Psoas muscle (tissue), 8 donors: ENCODE measurements around the gene ACACB. TPM values are rescaled to one million over a fixed set of nuclear protein-coding genes. Genes with fewer than 3 reads are reported as not detected.

Experiments
- ATAC-seq, 4 donors: fragments of 200-7000 bp; cut with Tn5 transposase; one replicate each; pipeline ENCODE4 v1.9.1; 2020; ENCODE audit warnings: moderate library complexity in 3 of 4, mild to moderate bottlenecking in 2 of 4
- DNase-seq, 2 donors: peaks; one replicate each; pipeline ENCODE4 v3.0.0-alpha.2; 2020
- H3K27ac ChIP-seq: fragments of 200-600 bp; one replicate; pipeline ENCODE4 v1.8.0; 2022
- H3K27me3 ChIP-seq, 3 donors: fragments of 200-600 bp in 1 of 3; one replicate each; pipeline versions ENCODE4 v1.6.1 to v1.8.0; 2013 to 2022; ENCODE audit warnings: low read length in 2 of 3, mild to moderate bottlenecking in 2 of 3, moderate library complexity in 1 of 3; ENCODE audit not compliant: insufficient read depth in 3 of 3
- H3K36me3 ChIP-seq, 2 donors: fragments of 200-600 bp in 1 of 2; one replicate each; pipeline versions ENCODE4 v1.6.1 to v1.8.0; 2013 to 2022; ENCODE audit warnings: low read depth in 1 of 2, mild to moderate bottlenecking in 1 of 2, moderate library complexity in 1 of 2; ENCODE audit not compliant: insufficient read depth in 1 of 2
- H3K4me1 ChIP-seq: fragments of 200-600 bp; one replicate; pipeline ENCODE4 v1.8.0; 2022
- H3K4me3 ChIP-seq: fragments of 200-600 bp; one replicate; pipeline ENCODE4 v1.8.0; 2022; ENCODE audit warnings: mild to moderate bottlenecking
- H3K9me3 ChIP-seq: fragments of 200-600 bp; one replicate; pipeline ENCODE4 v1.8.0; 2022
- WGBS, 3 donors: extraction: QIAGEN DNeasy Blood & Tissue Kit; methylation state at CpG; one replicate each; pipeline versions ENCODE4 v1.1.6 to v1.1.7; 2013; 5-methylcytosine and 5-hydroxymethylcytosine counted together
- intact Hi-C, 2 donors: fragments of 100-400 bp; cut with DNase I; formaldehyde crosslinking; loops; one replicate each; pipeline versions ENCODE4 v1.11.0 to v1.14.2; 2022
- polyA plus RNA-seq, 3 donors: library from polyadenylated mRNA; stranded (reverse); fragments of 200-250 nt; gene quantifications; one replicate each; pipeline ENCODE4 v1.2.3, GENCODE V29; 2013
- total RNA-seq, 4 donors: library from RNA; stranded (reverse); fragmentation: NEBNext Ultra II Directional in 2 of 4; extraction: Animal tissue kit (Norgen Biotek cat#: 25700) in 2 of 4; gene quantifications; one replicate each; pipeline versions ENCODE4 v1.2.1 to v1.2.4, GENCODE V29; 2021 to 2023
- TF ChIP-seq, protein P1 (sequence below): fragments of 200-600 bp; IDR thresholded peaks from one replicate; pipeline ENCODE4 v1.8.0; 2022; ENCODE audit warnings: antibody characterized with exemption
- donor health status: healthy with polysubstance abuse.
- donor health status: DM: no; HTN: no; CAD: no; lungs with moderate emphysema.
- donor health status: Bipolar disorder and iron deficiency.
- donor health status: healthy.
- donor health status: DM: yes; HTN: yes; CAD: no.
- donor health status: DM: no; HTN: no; CAD: no.
- donor health status: DM: no; HTN: no; CAD: no.
- donor health status: DM: yes; HTN: yes; CAD: no.

ACACB gene
- total and polyA plus RNA-seq, 7 donors, result 27.0 to 503 (median 246) TPM

DNA sequence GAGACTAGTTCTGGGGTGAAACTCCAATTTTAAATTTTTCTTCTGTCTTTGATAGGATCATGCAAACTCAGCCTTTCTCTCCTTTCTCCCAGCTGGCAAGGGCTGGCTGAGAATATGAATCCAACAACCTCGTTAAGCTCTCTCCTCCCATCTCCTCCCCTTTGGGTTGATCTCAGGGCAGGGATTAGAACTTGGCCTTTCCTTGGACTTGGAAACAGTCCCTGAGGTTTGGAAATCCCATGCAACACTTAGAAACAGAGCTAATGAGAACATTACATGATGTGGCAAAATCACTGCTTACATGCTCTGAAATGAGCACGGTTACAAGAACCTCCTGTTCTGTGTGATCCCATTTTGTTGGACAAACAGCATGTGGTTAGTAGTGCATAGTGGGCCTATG, 31.6 kb downstream of the ACACB start:
- H3K27ac ChIP-seq, result peak overlapping the region; percentile 71
- TF ChIP-seq, protein P1, sequence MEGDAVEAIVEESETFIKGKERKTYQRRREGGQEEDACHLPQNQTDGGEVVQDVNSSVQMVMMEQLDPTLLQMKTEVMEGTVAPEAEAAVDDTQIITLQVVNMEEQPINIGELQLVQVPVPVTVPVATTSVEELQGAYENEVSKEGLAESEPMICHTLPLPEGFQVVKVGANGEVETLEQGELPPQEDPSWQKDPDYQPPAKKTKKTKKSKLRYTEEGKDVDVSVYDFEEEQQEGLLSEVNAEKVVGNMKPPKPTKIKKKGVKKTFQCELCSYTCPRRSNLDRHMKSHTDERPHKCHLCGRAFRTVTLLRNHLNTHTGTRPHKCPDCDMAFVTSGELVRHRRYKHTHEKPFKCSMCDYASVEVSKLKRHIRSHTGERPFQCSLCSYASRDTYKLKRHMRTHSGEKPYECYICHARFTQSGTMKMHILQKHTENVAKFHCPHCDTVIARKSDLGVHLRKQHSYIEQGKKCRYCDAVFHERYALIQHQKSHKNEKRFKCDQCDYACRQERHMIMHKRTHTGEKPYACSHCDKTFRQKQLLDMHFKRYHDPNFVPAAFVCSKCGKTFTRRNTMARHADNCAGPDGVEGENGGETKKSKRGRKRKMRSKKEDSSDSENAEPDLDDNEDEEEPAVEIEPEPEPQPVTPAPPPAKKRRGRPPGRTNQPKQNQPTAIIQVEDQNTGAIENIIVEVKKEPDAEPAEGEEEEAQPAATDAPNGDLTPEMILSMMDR, result no peak
- 11 to 25% (median 12%) methylated on average over 2 of the region's 2 CpGs for WGBS, 3 donors
- peaks cover 83% of the 10 kb centered on the region for H3K4me1 ChIP-seq
- no peaks in the 10 kb centered on the region for H3K27me3 ChIP-seq
- no peaks in the 10 kb centered on the region for H3K9me3 ChIP-seq
- intact Hi-C loops, result no loop called here
- peak overlapping the region; percentile 5 for H3K4me3 ChIP-seq
- peaks cover 0 to 15% of the 10 kb centered on the region in 2 donors for H3K36me3 ChIP-seq
- ATAC-seq, result peak; percentile 76 to 87 (median 82)
- DNase-seq, result peak in 1 of 2 donors; percentile 65

DNA sequence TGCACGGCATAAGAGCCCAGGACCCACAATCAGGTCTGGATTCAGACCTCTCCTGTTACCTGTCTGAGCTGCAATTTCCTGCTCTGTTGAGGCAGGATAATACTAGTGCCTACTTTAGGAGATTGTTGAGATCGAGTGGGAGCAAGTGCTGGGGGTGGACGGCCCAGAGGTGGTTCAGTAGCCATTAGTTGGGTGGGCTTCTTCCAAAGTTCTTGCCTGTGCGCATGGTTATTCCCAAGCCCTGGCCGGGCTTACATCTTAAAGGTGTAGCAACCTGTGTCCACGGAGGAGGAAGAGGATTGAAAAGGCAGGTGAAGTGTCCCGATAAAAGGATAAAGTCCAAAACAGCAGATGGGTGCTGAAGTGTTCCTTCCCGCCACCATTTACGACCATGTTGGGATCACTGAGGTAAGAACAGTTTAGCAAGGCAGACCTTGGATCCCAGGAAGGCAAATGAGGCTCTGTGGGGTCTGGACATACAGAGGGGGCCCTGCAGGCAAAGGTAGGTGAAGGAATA, 33.8 kb downstream of the ACACB start:
- Histone ChIP-seq H3K27me3 (no peaks in the 10 kb centered on the region), H3K27ac (peak overlapping the region; percentile 71), H3K9me3 (no peaks in the 10 kb centered on the region), H3K4me3 (no peak overlapping the region), H3K36me3 (no peaks in the 10 kb centered on the region), H3K4me1 (peaks cover 77% of the 10 kb centered on the region)
- intact Hi-C loops, result no loop called here
- WGBS, 3 donors, result 84 to 94% (median 88%) methylated on average over 9 of the region's 9 CpGs
- DNase-seq (no peak), ATAC-seq (no peak)
- TF ChIP-seq, protein P1, result no peak

DNA sequence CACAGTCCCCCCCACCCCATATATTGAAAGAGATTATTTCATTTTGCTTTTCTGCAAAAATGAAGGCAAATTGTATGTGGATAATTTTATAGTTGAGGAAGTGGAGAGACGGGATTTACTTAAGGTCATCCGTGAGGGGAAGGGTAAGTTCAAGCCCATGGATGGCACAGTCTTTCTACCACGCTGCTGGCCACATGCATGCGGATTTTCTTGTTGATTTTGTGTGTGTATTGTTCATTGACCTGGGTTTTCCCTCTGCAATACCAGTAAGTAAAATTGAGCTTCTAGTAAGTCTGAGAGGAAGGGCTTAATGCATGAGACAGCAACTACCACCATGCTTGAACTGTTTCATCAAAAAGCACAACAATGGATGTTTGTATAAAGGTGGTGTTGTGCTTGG, 35.1 kb downstream of the ACACB start:
- intact Hi-C loops, result no loop called here
- H3K4me1 ChIP-seq, result peaks cover 76% of the 10 kb centered on the region
- TF ChIP-seq, protein P1, result no peak

DNA sequence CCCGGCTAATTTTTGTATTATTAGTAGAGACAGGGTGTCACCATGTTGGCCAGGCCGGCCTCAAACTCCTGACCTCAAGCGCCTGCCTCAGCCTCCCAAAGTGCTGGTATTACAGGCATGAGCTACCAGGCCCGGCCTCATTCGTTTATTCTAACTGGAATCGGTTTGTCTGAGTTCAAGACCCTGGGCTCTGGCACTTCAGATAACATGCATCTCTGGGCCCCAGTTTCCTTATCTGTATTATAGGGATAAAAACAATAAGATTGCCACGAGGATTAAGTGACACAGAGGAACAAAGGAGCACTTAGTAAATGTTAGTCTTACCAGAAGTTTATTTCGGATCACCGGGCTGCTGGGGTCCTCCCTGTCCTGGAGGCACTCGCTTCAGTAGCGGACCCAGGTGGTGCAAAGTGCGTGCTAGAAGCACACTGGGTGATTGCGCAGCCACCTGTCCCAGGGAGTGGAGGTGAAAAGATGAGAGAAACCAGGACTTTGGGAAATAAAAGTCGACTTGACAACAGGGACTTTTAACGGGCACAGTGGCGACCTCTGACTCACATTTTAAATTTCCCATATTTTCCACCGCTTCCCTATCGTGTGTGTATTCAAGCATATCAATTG, 37.5 kb downstream of the ACACB start:
- Histone ChIP-seq H3K9me3 (no peaks in the 10 kb centered on the region), H3K27me3 (no peaks in the 10 kb centered on the region), H3K36me3 (no peaks in the 10 kb centered on the region), H3K27ac (peak overlapping the region; percentile 80), H3K4me3 (peak overlapping the region; percentile 75), H3K4me1 (peaks cover 66% of the 10 kb centered on the region)
- TF ChIP-seq, protein P1, result no peak
- peak; percentile 13 to 25 (median 20) for ATAC-seq
- WGBS, 3 donors, result 36 to 44% (median 39%) methylated on average over 18 of the region's 18 CpGs
- DNase-seq, result no peak
- intact Hi-C loops, result loop anchor here in 1 of 2 donors (2.0 kb wide), 1 partner anchor 43 kb away; no protein-coding TSS in a partner anchor

More for the DNA sequence above, 35.1 kb downstream of the ACACB start:
- Histone ChIP-seq H3K27me3 (no peaks in the 10 kb centered on the region), H3K9me3 (no peaks in the 10 kb centered on the region), H3K36me3 (no peaks in the 10 kb centered on the region), H3K27ac (peak overlapping the region; percentile 28), H3K4me3 (no peak overlapping the region)
- DNase-seq, result no peak
- no peak for ATAC-seq
- 83 to 92% (median 83%) methylated on average over 4 of the region's 4 CpGs for WGBS, 3 donors
